ENCODE results near the gene BICC1.
A peak's percentile ranks its signal among the peaks of the same experiment; 100 is the strongest.

Gene BICC1

GRCh38 chr10:58752665-58753064 is 240.0 kb downstream of the BICC1 start:
- no peak for DNase-seq (ENCODE audit: low read depth)

GRCh38 chr10:58753425-58753824 is 240.8 kb downstream of the BICC1 start:
- no peak for DNase-seq (ENCODE audit: low read depth)

- no peak for DNase-seq (ENCODE audit: low read depth)
Observed at GRCh38 chr10:58754469-58755339, 242.0 kb downstream of the BICC1 start.

- DNase-seq (ENCODE audit: low read depth), result no peak
Observed at GRCh38 chr10:58755340-58755610, 242.6 kb downstream of the BICC1 start.

GRCh38 chr10:58755677-58756076 is 243.0 kb downstream of the BICC1 start:
- peak; percentile 15 for DNase-seq (ENCODE audit: low read depth)

- DNase-seq (ENCODE audit: low read depth), result no peak
Observed at GRCh38 chr10:58756130-58756719, 243.6 kb downstream of the BICC1 start.

- DNase-seq (ENCODE audit: low read depth), result no peak
Observed at GRCh38 chr10:58757352-58758065, 244.8 kb downstream of the BICC1 start.

GRCh38 chr10:58758321-58758720 is 245.6 kb downstream of the BICC1 start:
- no peak for DNase-seq (ENCODE audit: low read depth)

- no peak for DNase-seq (ENCODE audit: low read depth)
Observed at GRCh38 chr10:58764087-58764747, 251.5 kb downstream of the BICC1 start.

GRCh38 chr10:58765910-58766309 is 253.2 kb downstream of the BICC1 start:
- no peak for DNase-seq (ENCODE audit: low read depth)

- no peak for DNase-seq (ENCODE audit: low read depth)
Observed at GRCh38 chr10:58767652-58768051, 255.0 kb downstream of the BICC1 start.

- no peak for DNase-seq (ENCODE audit: low read depth)
Observed at GRCh38 chr10:58771863-58772262, 259.2 kb downstream of the BICC1 start.

GRCh38 chr10:58772758-58773157 is 260.1 kb downstream of the BICC1 start:
- no peak for DNase-seq (ENCODE audit: low read depth)

- no peak for DNase-seq (ENCODE audit: low read depth)
Observed at GRCh38 chr10:58773341-58773740, 260.7 kb downstream of the BICC1 start.

- DNase-seq (ENCODE audit: low read depth), result no peak
Observed at GRCh38 chr10:58773944-58774343, 261.3 kb downstream of the BICC1 start.

GRCh38 chr10:58775960-58776567 is 263.4 kb downstream of the BICC1 start:
- peak; percentile 37 for DNase-seq (ENCODE audit: low read depth)

- no peak for DNase-seq (ENCODE audit: low read depth)
Observed at GRCh38 chr10:58776568-58777318, 264.1 kb downstream of the BICC1 start.

GRCh38 chr10:58778966-58779365 is 266.3 kb downstream of the BICC1 start:
- DNase-seq (ENCODE audit: low read depth), result no peak

GRCh38 chr10:58779594-58779993 is 266.9 kb downstream of the BICC1 start:
- no peak for DNase-seq (ENCODE audit: low read depth)

GRCh38 chr10:58780476-58780875 is 267.8 kb downstream of the BICC1 start:
- no peak for DNase-seq (ENCODE audit: low read depth)

- DNase-seq (ENCODE audit: low read depth), result peak; percentile 43
Observed at GRCh38 chr10:58781873-58782488, 269.3 kb downstream of the BICC1 start.

Data from HS-5 (cell line).